ENCODE data around the gene SMAP1.

Gene SMAP1

GRCh38 chr6:70667711-70668498, at the start of gene SMAP1:
SMAP1 (plus strand) TSS chr6:70667883; CDS start chr6:70668024, 141 bp downstream.
- DNase-seq, result peak; percentile 75

DNA sequence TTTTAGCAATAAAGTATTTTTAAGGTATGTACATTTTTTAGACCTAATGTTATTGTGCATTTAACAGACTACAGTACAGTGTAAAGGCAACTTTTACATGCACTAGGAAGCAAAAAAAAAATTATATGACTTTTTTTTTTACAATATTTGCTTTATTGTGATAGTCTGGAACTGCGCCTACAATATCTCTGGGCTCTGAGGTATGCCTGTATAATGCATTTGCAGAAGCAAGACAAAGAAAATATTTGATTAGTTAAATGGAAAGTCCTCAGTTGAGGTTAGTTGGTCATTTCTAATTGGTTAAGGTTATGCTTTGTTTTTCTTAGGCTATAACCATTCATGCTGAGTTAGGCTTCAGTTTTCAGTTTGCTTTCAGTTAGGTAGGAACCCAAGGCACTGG, 46.9 kb upstream of the SMAP1 start:
- no peak for DNase-seq

- DNase-seq, result no peak
Measured at GRCh38 chr6:70622461-70622860, 45.2 kb upstream of the SMAP1 start.

GRCh38 chr6:70625436-70625835, 42.2 kb upstream of the SMAP1 start:
- DNase-seq, result no peak

DNA sequence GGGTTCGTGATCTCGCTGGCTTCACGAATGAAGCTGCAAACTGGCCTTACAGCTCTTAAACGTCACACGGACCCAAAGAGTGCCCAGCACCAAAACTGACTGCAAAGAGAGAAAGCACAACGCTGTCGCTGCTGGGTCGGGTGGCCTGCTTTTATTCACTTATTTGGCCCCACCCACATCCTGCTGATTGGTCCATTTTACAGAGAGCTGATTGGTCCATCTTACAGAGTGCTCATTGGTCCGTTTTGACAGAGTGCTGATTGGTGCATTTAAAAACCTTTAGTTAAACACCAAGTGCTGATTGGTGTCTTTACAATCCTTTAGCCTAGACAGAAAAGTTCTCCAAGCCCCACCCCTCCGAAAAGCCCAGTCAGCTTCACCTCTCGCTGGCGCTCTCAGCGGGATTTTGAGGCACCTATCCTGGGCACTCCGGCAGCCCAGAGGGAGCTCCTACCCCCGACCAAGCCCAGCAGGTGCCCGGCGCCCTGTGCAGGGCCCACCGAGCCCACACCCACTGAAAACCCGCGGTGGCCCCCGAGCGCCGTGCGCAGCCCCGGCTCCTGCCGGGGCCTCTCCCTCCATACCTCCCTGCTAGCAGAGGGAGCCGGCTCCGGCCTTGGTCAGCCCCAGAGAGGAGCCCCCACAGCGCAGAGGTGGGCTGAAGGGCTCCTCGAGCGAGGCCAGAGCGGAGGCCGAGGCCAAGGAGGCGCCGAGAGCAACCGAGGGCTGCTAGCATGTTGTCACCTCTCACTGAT, 40.0 kb upstream of the SMAP1 start:
- no peak for DNase-seq

DNA sequence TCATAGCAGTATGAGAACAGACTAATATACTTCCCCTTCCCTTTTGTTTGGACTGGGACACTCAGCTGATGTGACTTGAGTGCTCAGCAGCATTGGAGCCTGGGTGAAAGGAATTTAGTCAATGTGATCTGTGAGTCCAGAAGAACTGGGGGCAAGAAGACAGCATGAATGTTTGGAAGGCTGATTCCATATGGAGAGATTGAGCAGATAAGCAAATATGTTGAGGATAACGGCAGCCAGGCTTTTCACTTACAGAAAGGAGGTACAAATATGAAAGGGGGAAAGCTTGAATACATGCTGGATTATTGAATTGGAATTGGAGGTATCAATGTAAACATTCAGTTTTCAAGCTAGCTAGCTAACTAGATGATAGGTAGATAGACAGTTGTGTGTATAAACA, 37.8 kb upstream of the SMAP1 start:
- DNase-seq, result no peak

DNA sequence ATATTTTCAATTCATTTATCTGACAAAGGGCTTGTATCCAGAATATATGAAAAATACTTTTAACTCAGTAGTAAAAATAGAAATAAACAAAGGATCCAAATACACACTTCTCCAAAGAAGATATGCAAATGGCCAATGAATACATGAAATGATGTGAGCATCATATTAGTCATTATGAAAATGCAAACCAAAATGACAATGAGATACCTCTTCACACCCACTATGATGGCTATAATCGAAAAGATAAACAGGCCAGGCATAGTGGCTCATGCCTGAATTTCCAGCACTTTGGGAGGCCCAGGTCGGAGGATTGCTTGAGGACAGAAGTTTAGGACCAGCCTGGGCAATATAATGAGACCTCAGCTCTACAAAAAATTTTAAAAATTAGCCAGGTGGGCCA, 33.8 kb upstream of the SMAP1 start:
- DNase-seq, result no peak

DNA sequence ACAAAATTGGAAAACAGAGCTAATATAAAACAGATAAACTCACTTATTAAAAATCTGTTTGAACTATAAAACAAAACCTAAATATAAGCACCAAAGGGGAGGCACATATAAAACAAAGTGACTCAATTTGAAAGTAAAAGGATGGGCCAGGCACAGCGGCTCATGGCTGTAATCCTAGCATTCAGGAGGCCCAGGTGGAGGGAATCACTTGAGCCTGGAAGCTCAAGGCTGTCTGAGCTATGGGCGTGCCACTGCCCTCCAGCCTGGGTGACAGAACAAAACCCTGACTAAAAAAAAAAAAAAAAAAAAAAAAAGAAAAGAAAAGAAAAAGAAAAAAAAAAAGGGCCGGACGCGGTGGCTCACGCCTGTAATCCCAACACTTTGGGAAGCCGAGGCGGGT, 31.1 kb upstream of the SMAP1 start:
- no peak for DNase-seq

GRCh38 chr6:70638468-70638867, 29.2 kb upstream of the SMAP1 start:
- no peak for DNase-seq

GRCh38 chr6:70651326-70651905, 16.3 kb upstream of the SMAP1 start:
- no peak for DNase-seq

DNA sequence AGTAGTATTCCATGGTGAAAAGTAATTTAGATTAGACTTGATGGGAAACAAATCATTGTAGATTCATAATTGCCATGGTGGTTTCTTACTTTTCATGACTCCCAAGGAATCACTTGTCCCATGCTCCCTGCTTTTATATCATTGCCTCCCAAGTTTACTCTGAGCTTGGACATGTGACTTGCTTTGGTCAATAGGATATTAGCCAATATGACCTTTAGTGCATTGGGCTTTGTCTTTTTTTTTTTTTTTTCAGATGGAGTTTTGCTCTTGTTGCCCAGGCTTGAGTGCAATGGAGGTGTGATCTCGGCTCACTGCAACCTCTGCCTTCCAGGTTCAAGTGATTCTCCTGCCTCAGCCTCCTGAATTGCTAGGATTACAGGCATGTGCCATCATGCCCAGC, 15.5 kb upstream of the SMAP1 start:
- DNase-seq, result no peak

- no peak for DNase-seq
Measured at GRCh38 chr6:70657706-70658105, 10.0 kb upstream of the SMAP1 start.

GRCh38 chr6:70663881-70664466, 3.7 kb upstream of the SMAP1 start:
- peak; percentile 48 for DNase-seq

DNA sequence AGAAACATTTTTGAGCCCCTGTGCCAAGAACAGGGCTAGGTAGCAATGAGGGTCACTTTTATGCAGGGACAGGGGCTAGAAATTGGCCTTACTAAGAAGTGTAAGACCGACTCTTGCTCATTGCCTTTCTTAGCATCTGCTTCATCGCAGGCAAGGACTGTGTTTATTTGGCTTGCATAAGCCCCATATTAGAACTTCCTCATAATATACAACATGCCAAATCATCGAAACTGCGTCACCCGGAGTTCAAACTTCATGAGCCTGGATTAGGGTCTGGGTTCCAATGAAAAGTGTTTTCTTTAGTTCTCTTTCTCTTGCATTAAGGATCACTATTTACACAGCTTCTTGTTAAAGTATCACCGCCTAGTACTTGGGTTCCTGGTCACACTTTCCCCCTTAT, 977 bp upstream of the SMAP1 start:
- DNase-seq, result no peak

GRCh38 chr6:70667256-70667710, 400 bp upstream of the SMAP1 start:
- DNase-seq, result no peak

DNA sequence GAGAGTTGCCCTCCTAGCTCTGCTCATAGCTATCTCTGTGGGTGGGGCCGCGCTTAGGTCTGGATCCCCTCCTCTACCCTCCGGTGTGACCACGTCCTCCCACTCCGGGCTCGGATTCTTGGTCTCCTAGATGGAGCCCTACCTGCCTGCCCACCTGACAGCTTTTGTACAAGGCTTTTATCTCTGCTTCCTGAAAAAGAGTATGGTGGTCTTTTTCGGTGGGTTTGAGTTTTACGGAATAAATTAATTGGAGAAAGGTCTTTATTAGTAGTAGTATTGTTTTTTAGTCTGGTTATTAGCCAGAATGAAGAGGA, 773 bp downstream of the SMAP1 start:
- DNase-seq, result no peak

GRCh38 chr6:70669133-70669532, 1.4 kb downstream of the SMAP1 start:
- no peak for DNase-seq

DNA sequence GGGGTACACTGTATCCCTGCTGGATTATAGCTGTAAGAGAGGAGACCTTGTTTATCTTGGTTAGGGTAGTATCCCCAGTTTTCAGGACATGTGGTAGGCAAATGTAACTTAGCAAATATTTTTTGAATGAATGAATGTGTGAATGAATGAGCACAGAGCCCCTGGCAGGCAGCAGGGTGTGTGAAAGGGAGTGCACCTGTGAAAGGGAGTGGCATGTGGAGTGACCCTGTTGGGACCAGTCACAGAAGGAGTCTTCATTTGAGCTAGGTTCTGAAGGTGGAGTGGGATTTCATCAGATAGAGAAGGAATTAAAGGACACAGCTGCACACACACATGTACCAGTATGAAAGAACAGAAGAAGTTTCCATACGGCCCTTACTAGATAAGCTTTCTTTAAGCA, 4.9 kb downstream of the SMAP1 start:
- no peak for DNase-seq

DNA sequence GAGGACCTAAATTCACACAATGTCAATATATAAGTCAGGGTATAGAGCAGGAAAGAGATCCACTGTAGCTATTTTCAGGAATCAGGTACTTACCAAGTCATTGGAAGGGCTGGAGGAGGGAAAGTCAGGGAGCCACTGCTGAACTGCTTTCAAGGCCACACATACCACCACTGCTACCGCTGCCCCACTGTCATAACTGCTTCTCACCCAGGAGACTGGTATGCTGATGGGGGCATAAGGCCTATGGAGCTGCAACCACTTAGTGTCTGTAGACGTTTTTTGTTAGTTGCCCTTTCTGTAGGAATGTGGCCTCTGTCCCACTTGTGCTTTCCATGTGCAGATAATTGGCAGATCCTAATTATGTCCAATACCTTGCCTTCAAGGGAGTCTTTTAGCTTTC, 5.4 kb downstream of the SMAP1 start:
- no peak for DNase-seq

DNA sequence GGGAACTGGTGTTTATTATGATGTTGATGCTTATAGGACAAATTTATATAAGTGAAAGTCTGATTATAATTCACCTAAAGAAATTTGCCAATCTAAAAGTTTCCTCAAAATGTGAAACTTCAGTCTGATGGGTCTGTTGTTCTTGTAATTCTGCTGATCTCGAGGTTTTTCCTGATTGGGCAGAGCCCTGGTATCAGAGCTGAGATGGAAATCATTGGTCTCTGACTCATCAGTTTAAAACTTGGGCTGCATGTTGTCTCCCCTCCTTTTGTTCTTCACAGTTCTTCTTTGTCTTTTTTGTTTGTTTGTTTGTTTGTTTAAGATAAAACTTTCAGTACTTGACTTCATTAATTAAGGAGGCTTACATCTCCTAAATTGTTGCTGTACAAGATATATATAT, 5.9 kb downstream of the SMAP1 start:
- no peak for DNase-seq

DNA sequence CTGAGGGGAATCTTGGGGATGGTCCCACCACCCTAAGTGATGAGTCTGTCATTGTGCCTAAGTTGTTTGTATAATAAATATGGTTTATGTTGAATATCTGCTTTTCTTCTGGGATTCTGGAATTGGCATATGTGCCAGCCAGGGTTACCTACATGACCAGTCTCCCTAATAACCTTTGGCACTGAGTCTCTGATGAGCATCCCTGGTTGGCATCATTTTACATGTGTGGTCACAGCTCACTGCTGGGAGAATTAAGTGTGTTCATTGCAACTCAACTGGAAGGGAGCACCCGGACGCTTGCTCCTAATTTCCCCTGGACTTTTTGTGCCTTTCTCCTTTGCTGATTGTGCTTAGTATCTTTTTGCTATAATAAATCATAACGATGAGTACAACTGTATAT, 8.1 kb downstream of the SMAP1 start:
- no peak for DNase-seq

- DNase-seq, result no peak
Measured at GRCh38 chr6:70676821-70677220, 9.1 kb downstream of the SMAP1 start.

DNA sequence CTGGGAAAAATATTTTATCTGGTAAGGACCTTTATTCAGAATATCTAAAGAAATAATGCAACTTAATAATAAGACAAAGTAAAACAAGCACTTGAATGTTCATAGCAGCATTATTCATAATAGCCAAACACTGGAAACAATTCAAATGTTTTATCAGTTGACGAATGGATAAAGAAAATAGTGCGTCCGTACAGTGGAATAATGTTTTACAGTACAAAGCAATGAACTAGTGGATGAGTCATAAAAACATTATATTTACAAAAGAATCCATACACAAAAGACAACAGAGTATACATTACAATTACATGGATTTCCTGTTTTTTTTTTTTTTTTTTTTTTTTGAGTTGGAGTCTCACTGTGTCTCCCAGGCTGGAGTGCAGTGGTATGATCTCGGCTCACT, 12.7 kb downstream of the SMAP1 start:
- DNase-seq, result no peak
